Stimulated activated CD8-positive, alpha-beta memory T cell treated with anti-CD3 and anti-CD28 coated beads, Interleukin-7, amount 100 ng/mL, for 24 hours (primary cell): ENCODE measurements around the gene PAM16.

Experiments
- DNase-seq: peaks from one replicate; pipeline ENCODE4 v3.0.0-alpha.2; 2020; ENCODE audit warnings: low read depth

PAM16 gene

DNA sequence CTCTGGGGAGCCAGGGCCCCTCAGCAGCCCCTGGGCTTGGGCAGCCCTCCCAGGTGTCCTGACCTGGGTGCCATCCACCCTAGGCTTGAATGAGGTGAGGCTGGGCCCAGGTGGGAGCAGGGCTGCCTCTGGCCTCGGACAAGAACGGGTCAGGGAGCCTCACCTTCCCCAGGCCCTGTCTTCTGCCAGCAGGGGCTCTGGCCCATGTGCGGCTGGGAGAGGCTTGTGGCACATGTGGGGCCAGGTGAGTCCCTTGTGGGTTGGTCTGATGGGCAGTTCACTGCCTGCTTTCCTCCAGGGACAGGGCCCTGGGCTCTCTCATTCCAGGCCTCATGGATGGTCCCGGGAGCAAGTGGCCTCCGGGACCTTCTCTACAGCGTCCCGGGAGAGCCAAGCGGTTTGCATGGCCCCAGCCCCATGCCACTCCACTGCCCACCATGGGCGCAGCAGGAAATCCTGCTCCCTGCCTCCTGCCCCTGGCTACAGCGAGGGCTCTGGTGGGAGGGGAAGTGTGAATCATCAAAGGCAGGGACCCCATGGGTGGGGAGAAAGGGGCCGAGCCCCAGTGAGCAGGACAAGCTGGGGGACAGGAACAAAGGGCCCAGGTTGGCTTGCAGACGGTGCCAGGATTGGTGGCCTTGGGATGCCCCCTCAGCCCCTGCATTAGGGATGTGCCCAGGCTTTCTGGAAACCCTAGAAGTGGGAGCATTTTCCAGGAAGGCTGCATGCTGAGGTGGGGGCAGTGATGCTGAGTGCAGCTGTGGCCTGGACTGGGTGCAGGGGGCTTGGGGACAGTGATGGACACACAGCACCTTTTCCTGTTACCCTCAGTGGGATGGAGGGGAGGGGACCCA lies 32.7 kb upstream of the PAM16 start:
- no peak for DNase-seq

DNA sequence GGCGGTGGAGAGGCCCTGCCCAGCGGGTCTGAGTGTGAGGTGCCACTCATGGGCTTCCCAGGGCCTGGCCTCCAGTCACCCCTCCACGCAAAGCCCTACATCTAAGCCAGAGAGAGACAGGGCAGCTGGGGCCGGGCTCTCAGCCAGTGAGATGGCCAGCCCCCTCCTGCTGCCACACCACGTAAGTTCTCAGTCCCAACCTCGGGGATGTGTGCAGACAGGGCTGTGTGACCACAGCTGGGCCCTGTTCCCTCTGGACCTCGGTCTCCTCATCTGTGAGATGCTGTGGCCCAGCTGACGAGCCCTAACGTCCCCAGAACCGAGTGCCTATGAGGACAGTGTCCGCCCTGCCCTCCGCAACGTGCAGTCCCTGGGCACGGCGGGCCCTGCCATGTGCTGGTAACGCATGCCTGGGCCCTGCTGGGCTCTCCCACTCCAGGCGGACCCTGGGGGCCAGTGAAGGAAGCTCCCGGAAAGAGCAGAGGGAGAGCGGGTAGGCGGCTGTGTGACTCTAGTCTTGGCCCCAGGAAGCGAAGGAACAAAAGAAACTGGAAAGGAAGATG lies 31.8 kb upstream of the PAM16 start:
- DNase-seq: no peak

DNA sequence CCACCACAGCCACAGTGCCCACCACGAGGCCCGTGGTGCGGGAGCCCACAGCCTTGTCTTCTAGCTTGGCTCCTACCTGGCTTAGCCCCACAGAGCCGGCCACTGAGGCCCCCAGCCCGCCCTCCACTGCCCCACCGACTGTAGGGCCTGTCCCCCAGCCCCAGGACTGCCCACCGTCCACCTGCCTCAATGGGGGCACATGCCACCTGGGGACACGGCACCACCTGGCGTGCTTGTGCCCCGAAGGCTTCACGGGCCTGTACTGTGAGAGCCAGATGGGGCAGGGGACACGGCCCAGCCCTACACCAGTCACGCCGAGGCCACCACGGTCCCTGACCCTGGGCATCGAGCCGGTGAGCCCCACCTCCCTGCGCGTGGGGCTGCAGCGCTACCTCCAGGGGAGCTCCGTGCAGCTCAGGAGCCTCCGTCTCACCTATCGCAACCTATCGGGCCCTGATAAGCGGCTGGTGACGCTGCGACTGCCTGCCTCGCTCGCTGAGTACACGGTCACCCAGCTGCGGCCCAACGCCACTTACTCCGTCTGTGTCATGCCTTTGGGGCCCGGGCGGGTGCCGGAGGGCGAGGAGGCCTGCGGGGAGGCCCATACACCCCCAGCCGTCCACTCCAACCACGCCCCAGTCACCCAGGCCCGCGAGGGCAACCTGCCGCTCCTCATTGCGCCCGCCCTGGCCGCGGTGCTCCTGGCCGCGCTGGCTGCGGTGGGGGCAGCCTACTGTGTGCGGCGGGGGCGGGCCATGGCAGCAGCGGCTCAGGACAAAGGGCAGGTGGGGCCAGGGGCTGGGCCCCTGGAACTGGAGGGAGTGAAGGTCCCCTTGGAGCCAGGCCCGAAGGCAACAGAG lies 31.0 kb upstream of the PAM16 start:
- no peak for DNase-seq

DNA sequence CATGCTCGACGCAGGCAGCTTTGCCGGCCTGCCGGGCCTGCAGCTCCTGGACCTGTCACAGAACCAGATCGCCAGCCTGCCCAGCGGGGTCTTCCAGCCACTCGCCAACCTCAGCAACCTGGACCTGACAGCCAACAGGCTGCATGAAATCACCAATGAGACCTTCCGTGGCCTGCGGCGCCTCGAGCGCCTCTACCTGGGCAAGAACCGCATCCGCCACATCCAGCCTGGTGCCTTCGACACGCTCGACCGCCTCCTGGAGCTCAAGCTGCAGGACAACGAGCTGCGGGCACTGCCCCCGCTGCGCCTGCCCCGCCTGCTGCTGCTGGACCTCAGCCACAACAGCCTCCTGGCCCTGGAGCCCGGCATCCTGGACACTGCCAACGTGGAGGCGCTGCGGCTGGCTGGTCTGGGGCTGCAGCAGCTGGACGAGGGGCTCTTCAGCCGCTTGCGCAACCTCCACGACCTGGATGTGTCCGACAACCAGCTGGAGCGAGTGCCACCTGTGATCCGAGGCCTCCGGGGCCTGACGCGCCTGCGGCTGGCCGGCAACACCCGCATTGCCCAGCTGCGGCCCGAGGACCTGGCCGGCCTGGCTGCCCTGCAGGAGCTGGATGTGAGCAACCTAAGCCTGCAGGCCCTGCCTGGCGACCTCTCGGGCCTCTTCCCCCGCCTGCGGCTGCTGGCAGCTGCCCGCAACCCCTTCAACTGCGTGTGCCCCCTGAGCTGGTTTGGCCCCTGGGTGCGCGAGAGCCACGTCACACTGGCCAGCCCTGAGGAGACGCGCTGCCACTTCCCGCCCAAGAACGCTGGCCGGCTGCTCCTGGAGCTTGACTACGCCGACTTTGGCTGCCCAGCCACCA lies 30.2 kb upstream of the PAM16 start:
- no peak for DNase-seq

DNA sequence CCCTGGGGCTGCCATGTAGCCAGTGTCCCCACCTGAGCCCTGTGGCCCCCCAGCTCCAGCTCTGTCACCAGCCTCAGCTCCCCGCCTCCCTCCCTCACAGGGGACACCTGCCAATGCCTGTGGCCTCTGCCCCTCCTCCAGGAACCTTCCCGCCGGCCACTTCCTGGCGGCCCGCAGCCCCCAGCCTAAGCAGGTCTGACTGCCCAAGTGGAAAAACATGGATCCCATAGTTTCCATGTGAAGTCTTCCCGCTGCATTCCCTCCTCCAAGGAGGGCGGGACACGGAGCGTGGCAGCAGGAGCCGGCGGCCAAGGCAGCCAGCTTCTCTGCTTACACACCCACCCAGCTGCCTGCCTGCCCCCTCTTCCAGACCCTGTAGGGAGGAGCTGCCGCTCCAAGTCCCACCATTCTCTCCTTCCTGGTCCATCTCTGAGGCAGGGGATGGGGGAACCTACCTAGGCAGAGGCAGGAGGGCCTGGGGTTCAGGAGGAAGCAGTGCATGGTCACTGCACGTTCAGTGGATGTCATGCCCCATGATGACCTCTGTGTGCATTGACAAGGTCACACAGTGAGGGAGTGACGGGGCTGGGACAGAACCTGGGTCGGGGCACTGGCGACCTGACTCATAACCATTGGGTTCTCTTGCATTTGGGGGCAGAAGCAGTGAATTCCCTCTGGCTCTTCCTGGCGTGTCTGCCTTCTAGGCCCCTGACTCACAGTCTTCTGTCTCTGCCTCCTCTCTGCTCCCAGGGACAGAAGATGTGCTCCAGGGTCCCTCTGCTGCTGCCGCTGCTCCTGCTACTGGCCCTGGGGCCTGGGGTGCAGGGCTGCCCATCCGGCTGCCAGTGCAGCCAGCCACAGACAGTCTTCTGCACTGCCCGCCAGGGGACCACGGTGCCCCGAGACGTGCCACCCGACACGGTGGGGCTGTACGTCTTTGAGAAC lies 29.3 kb upstream of the PAM16 start:
- no peak for DNase-seq

DNA sequence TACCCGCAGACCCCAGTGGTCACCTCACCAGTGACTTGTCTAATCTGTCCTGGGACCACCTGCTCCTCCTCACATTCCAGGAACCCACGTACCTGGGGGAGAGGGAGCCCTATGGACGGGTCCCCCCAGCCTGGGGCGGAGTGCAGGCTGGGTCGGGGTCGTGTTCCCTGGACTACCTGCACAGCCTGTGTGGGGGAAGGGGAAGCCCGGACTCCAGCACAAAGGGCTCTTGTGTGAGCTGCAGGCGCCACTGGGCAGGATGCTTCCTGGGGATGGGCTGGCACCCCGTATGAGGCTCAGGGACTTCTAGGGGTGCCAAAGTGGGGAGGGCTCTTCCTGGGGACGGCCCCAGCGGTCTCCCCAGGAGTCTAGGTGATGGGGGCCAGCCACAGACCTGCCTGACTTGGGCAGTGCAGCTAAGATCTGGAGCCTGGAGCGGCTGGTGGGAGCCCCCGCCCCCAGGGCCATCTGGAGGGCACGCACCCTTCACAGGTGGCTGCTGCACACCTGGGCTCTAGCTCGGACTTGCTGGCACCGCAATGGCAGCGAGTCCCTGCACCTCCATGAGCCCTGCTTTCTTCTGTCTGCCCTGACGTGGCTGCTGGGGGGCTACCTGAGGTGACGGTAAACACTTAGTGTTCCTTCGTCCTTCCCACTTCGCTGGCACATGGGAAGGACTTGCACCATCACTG lies 28.0 kb upstream of the PAM16 start:
- DNase-seq: no peak

DNA sequence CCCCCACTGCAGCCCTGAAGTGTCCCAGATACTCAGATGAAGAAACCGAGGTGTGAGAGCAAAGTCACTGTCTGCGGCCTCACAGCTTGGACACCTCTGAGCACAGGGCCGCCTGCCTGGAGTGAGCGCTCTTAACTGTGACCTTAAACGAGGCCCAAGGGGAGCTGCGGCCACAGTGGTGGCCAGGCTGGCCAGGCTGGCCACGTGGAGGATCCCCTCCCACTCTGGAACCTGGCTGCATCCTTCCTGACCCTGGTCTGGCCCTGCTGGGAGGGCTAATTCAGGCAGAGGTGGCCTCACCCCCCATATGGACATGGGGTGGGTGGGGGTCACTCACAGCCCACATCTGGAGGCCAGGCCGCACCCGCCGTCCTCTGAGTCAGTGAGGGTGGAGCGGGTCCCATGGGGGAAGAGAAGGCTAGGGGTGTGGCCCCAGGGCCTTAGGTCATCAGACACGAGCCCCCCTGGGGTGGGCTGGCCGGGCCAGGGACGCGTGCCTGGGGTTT lies 27.1 kb upstream of the PAM16 start:
- no peak for DNase-seq

DNA sequence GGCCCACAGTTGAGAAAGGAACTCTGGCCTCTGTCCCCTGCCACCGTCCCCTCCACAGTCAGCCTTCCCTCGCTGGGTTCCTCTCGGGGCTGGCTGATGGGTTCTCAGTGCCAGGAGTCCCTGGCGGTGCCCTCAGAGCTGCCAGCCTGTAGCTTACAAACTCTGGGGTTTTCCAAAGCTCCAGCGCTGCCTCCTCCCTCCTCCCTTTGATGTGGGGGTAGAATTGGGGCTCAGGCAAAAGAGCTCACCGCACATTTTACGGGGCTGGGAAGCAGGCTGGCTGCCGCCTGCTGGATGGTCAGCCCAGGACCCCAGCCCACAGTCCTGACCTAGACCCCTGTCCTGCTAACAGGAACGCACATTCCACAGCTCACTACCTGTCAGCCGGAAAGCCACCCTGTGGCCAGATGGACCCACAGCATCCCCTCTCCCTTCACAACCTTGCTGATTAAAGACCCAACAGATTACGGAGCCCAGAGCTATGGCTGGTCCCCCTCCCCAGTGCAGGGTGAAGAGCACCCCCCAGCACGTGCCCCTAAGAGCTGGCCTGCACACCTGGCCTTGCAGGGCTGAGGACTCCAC lies 26.5 kb upstream of the PAM16 start:
- no peak for DNase-seq

DNA sequence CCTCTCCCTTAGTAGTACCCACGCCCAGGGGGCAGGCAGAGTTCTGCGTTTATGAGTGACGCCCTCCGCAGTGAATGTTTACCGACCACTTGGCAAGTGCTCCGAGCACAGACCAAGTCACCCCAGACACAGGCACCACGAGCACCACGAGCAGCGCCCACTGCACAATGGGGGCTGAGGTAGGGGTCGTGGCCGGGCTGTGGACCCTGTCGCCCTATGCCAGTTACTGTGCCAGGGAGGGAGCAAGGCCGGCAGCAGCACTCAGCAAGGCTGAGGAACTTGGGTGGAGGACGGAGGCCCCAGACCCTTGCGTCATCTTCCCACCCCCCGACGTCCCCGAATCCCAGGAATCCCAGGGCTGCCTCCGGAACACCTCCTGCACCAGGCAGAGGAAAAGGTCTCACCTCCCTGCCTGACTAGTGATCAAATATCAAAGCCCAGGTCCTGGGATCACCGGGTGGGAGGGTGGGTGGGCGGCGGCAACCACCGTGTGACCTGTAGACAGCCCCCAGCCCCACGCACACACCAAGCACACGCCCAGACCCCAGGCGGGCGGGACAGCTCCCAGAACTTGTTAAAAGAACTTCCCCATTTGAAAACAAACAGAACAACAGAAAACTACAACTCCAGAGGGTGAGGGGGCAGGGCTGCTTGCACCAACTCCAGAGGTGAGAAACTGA lies 25.9 kb upstream of the PAM16 start:
- DNase-seq: no peak

DNA sequence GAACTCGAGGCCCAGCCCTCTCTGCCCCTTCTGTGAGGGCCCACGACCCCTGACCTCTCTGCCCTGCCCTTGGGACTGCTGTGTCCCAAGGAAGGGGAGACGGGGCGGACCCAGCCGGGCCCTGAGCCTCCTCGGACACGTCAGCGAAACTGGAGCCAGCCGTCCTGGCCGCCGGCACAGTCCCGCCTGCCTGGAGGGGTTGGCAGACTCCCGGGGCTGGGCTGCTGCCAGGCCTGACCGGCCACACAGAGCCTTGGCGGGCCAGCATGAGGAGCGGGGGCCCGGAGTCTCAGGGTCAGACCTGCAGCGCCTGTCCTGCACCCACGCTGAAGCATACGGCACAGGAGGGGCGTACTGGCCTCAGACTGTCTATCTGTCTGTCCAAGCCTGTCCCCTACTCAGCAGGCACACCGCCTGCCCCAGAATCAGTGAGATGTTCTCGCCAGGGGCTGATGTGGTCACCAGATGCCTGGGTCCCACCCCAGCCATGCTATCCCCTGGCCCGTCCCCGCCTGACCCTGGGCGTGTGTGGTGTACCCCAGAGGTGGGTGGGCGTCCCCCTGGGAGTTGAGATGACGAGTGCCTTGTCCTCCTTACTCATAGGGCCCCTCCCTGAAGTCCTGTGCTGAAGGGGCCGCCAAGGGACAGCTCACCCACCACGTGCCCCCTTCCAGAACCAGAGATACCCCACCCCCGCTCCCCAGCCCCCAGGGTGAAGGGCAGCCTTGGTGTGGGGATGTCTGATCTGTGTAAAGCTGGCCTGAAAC lies 25.2 kb upstream of the PAM16 start:
- DNase-seq: no peak

DNA sequence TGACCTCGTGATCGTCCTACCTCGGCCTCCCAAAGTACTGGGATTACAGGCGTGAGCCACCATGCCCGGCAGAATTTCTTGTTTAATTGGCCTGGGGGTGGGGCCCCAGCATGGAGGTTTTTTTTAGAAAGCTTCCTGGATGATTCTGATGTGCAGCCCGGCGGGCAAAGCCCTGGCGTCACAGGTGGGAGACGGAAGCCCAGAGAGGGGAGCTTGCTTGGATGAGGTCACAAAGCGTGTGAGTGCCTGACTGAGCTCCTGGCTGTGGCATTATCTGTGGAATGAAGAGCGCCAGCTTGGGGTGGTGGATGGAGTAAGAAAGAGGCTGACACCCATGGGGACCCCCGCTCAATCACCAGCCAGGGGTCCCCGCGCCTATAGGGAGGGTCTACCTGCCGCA lies 24.6 kb upstream of the PAM16 start:
- DNase-seq: no peak

DNA sequence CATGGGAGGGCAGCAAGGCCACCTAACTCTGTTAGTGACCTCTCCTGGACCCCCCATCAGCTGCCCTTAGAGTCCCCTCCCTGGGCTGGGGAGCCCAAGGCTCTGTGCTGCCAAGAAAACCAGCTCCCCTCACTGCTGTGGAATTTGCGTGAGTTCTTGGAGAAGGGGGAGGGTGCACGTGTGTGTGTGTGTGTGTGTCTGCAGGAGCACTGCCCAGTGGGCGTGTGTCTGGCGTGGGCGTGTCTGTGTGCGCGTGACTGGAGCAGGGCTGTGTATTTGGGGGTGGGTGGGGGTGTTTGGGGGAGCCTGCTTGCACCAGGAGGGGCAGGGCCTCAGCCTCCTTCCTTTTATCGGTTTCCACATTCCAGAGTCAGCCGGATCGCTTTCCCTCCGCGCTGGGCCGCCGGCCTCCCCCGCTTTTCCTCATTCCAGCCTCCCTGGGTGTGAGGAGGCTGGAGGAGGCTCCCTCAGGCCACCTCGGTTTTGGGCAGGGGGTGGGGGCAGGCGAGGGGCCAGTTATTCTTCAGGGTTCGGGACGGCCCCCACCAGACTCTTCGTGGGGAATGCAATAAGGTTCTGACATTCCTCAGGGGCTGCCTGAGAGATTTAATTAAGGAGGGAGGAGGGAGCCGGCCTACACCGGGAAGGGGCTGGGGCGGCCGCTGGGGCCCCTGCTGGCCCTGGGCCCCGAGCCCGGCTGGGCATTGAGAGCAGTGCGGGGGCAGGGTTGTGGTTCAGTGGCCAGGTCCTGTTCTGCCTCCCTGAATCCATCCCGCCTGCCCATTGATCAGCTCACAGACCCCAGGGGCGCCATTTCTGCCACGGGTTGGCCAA lies 23.0 kb upstream of the PAM16 start:
- no peak for DNase-seq

DNA sequence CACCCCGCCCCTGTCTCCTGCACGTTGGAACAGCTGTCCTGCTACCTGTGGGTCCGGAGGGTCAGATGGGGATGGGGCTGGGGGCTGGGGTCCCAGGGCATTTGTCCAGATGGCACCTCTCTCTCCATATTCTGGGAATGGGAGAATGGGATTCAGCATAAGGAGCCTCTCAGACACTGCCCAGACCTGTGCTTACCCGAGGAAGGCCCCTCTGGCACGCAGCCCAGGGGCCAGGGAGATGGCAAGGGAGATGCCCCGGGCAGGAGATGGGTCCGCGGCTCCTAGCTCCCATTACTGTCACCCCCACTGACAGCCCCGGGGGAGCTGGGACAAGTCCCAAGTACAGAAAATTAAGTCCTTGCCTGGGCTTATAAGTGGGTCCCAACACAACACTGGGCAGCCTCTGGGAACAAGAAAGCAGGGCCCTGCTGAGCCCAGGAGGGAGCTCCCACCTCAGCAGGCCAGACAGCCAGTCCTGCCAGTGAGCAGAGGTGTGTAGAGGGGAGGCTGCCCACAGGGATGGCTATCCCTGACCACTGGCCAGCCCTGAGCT lies 22.3 kb upstream of the PAM16 start:
- DNase-seq: no peak

DNA sequence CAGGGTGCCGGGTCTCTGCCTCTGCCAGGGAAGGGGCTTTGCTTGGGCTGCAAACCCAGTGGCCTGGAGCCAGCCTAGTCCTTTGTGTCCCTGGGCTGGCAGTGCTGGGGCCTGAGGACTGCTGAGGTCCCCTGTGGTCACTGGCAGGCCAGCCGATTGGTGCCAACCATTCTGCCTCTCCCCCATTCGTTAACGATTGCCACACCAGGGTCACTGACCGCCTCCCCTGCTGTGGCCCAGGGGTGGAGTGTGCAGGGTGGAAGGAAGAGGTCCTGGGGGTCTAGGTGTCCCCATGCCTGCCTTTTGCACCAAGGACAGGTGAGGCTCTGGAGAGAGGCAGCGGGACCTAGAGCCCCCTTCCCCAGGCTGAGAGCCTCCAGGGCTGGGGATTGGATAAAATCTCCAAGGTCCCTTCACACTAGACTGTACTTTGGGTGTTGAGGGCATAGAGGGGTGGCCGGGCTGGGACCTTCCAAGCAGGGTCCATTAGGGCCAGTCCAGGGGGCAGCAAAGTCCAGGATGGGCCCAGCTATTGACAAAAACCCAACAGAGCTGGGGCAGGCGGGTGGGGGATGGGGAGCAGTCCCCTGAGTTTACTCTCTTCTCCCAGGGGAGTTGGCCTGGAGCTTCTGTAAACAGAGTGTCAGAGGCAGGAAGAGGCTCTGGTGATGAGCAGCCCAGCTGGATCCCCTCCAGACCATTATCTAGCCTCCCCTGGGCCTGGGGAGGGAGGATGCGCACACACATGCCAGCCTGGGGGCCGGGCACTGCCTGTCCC lies 21.6 kb upstream of the PAM16 start:
- DNase-seq: no peak

DNA sequence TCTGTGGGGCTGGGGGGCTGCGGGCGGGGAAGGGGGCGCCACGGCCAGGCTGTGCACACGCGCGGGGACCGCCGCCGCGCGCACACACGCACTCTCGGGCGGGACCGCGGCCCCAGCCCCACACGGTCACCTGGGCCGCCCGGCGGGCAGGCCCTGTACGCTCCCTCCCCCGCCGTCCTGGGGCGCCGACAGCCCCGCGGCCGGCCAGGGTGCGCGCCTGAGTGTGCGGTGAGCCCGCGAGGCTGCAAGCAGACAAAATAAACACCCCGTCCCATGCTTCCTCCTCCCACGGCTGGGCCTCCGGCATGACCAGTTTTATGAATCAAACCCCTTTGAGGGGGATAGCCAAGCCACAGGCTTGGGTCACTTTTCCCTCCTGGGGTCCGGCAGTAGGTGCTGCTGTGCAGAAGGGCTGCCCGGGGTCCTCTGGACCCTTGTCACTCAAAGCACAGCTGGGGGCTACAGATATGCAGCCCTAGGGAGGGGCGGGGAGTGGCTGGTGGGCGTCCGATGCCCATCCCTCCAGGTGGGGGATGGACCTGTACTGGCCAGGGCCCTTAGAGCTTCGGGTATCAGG lies 21.0 kb upstream of the PAM16 start:
- no peak for DNase-seq
